HCT116 (cell line): ENCODE measurements around the gene PPP1CC. TPM values are rescaled to one million over a fixed set of nuclear protein-coding genes. Genes with fewer than 3 reads are reported as not detected.
A peak's percentile ranks its signal among the peaks of the same experiment; 100 is the strongest.

Experiments
- ATAC-seq: fragments of 200-7000 bp; cut with Tn5 transposase; 2 replicates; pipeline ENCODE4 v1.9.1; 2020; ENCODE audit warnings: mild to moderate bottlenecking, moderate library complexity
- BruUV-seq: library from RNA; stranded (reverse); fragments of 400-500 nt; replicated peaks from 2 replicates; lab custom pipeline; 2021; lab: Mats Ljungman, UMichigan
- CTCF ChIA-PET: fragments of 300-600 bp; sonication (Branson Sonifier 250); formaldehyde crosslinking; loops from one replicate; lab custom pipeline; 2021; ENCODE audit warnings: antibody characterized with exemption; lab: Charles Lee
- POLR2A ChIA-PET: fragments of 300-600, 350-600 bp; sonication (Branson Sonifier 250); formaldehyde crosslinking; loops from one replicate; lab custom pipeline; 2021; ENCODE audit warnings: antibody characterized with exemption; lab: Charles Lee
- RAD21 ChIA-PET, 2 experiments: fragments of 300-600 bp; sonication (Branson Sonifier 250); formaldehyde crosslinking; loops; one replicate each; lab custom pipeline; 2023; ENCODE audit warnings: low total read pairs in 2 of 2; ENCODE audit not compliant: uncharacterized antibody in 2 of 2, unreplicated experiment in 2 of 2, low non-redundant PET in 1 of 2; lab: Charles Lee
- DNase-seq: peaks from one replicate; pipeline ENCODE4 v3.0.0-alpha.2; 2010; ENCODE audit warnings: low read depth, low spot score
- H2AFZ ChIP-seq: fragments of 200-600 bp; shearing (Covaris generic), sonication (generic); 2 replicates; pipeline ENCODE4 v1.6.1; 2017; ENCODE audit warnings: low read depth, mixed run types, mixed read lengths, antibody characterized with exemption, low read length; ENCODE audit not compliant: poor library complexity, severe bottlenecking
- H3K27ac ChIP-seq: 2 replicates; pipeline ENCODE4 v1.5.1; 2012; ENCODE audit warnings: low read depth, low read length
- H3K27me3 ChIP-seq: fragments of 200-600 bp; sonication (generic); 2 replicates; pipeline ENCODE4 v1.6.1; 2016; ENCODE audit warnings: mixed run types, low read length, mixed read lengths; ENCODE audit not compliant: insufficient read depth
- H3K36me3 ChIP-seq, 2 experiments: fragments of 200-500 bp in 1 of 2; fragments of 200-600 bp in 1 of 2; sonication (Bioruptor generic) in 1 of 2; sonication (generic) in 1 of 2; 2 replicates each; pipeline versions ENCODE4 v1.5.1 to v1.6.1; 2014 to 2016; ENCODE audit warnings: low read length in 2 of 2, inconsistent platforms in 1 of 2, mixed read lengths in 1 of 2, mixed run types in 1 of 2; ENCODE audit not compliant: insufficient read depth in 2 of 2, control insufficient read depth in 1 of 2
- H3K4me1 ChIP-seq, 2 experiments: fragments of 200-600 bp in 1 of 2; sonication (generic) in 1 of 2; 2 replicates each; pipeline versions ENCODE4 v1.5.1 to v1.6.1; 2012 to 2017; ENCODE audit warnings: low read length in 2 of 2, inconsistent platforms in 1 of 2, mild to moderate bottlenecking in 1 of 2, mixed read lengths in 1 of 2, mixed run types in 1 of 2, moderate library complexity in 1 of 2; ENCODE audit not compliant: insufficient read depth in 2 of 2, control insufficient read depth in 1 of 2
- H3K4me2 ChIP-seq: fragments of 200-600 bp; sonication (generic); 2 replicates; pipeline ENCODE4 v1.6.1; 2017; ENCODE audit warnings: mixed run types, low read length, mixed read lengths
- H3K4me3 ChIP-seq, 2 experiments: fragments of 200-600 bp in 1 of 2; sonication (generic) in 1 of 2; replicated peaks in 1 of 2; 2 replicates each; pipeline ENCODE4 v1.5.1; 2011 to 2016; ENCODE audit warnings: low read length in 2 of 2, control low read depth in 1 of 2, low read depth in 1 of 2, mild to moderate bottlenecking in 1 of 2, mixed read lengths in 1 of 2, mixed run types in 1 of 2
- H3K79me2 ChIP-seq: fragments of 200-600 bp; sonication (generic); 2 replicates; pipeline ENCODE4 v1.6.1; 2017; ENCODE audit warnings: mild to moderate bottlenecking, mixed run types, low read length, moderate library complexity, mixed read lengths; ENCODE audit not compliant: insufficient read depth
- H3K9ac ChIP-seq: fragments of 200-600 bp; sonication (generic); 2 replicates; pipeline ENCODE4 v1.6.1; 2016; ENCODE audit warnings: low read length, mixed read lengths
- H3K9me2 ChIP-seq: fragments of 200-600 bp; sonication (generic), shearing (Covaris generic); 2 replicates; pipeline ENCODE4 v1.6.1; 2017; ENCODE audit warnings: mixed run types, mild to moderate bottlenecking, moderate library complexity; ENCODE audit not compliant: insufficient read depth
- H3K9me3 ChIP-seq, 2 experiments: fragments of 200-500 bp in 1 of 2; fragments of 200-600 bp in 1 of 2; sonication (Bioruptor generic) in 1 of 2; sonication (generic) in 1 of 2; 2 replicates each; pipeline ENCODE4 v1.6.1; 2014 to 2017; ENCODE audit warnings: low read length in 2 of 2, mixed read lengths in 2 of 2, inconsistent platforms in 1 of 2, low read depth in 1 of 2, mild to moderate bottlenecking in 1 of 2, mixed run types in 1 of 2, moderate library complexity in 1 of 2; ENCODE audit not compliant: control insufficient read depth in 1 of 2, insufficient read depth in 1 of 2
- H4K20me1 ChIP-seq: fragments of 200-600 bp; sonication (generic), shearing (Covaris generic); 2 replicates; pipeline ENCODE4 v1.6.1; 2017; ENCODE audit warnings: mixed run types, mild to moderate bottlenecking, moderate library complexity; ENCODE audit not compliant: insufficient read depth
- CBX3 ChIP-seq: IDR thresholded peaks from 2 replicates; pipeline ENCODE4 v1.6.1; 2012; ENCODE audit warnings: low read depth
- EGR1 ChIP-seq: IDR thresholded peaks from 2 replicates; pipeline ENCODE4 v1.6.1; 2012; ENCODE audit warnings: low read depth
- ELF1 ChIP-seq: IDR thresholded peaks from 2 replicates; pipeline ENCODE4 v1.6.1; 2012; ENCODE audit warnings: low read depth, borderline replicate concordance
- EZH2 ChIP-seq: fragments of 200-600 bp; sonication (generic); IDR thresholded peaks from 2 replicates; pipeline ENCODE4 v1.6.1; 2017; ENCODE audit warnings: antibody characterized with exemption, mixed run types
- JUND ChIP-seq: IDR thresholded peaks from 2 replicates; pipeline ENCODE4 v1.6.1; 2012
- POLR2A ChIP-seq: IDR thresholded peaks from 2 replicates; pipeline ENCODE4 v1.7.0; 2011; ENCODE audit warnings: borderline replicate concordance; ENCODE audit not compliant: insufficient read depth, insufficient read length; ENCODE audit errors: extremely low read depth
- POLR2AphosphoS5 ChIP-seq: IDR thresholded peaks from 2 replicates; pipeline ENCODE4 v1.6.1; 2011; ENCODE audit warnings: mild to moderate bottlenecking, low read depth, low read length, moderate library complexity
- RAD21 ChIP-seq: IDR thresholded peaks from 2 replicates; pipeline ENCODE4 v1.6.1; 2012; ENCODE audit warnings: low read depth, mild to moderate bottlenecking
- SP1 ChIP-seq: IDR thresholded peaks from 2 replicates; pipeline ENCODE4 v1.6.1; 2012; ENCODE audit warnings: low read depth
- TCF7L2 ChIP-seq: IDR thresholded peaks from 2 replicates; pipeline ENCODE4 v1.7.0; 2011; ENCODE audit warnings: borderline replicate concordance, inconsistent platforms; ENCODE audit not compliant: insufficient read depth, insufficient read length; ENCODE audit errors: extremely low read depth
- YY1 ChIP-seq: IDR thresholded peaks from 2 replicates; pipeline ENCODE4 v1.6.1; 2011; ENCODE audit warnings: low read length, low read depth, moderate library complexity, mild to moderate bottlenecking; ENCODE audit not compliant: insufficient replicate concordance; ENCODE audit errors: extremely low read depth
- ZNF274 ChIP-seq: fragments of 200-500 bp; sonication (Bioruptor generic); IDR thresholded peaks from 2 replicates; pipeline ENCODE4 v1.6.1; 2014; ENCODE audit warnings: mild to moderate bottlenecking, low read depth, low read length, inconsistent platforms
- intact Hi-C: fragments of 100-400 bp; cut with micrococcal nuclease; formaldehyde crosslinking; loops from 2 replicates; pipeline ENCODE4 v1.10.0; 2022
- total RNA-seq: library from RNA; stranded (reverse); gene quantifications from one replicate; pipeline ENCODE4 v1.2.1, GENCODE V29; 2021; ENCODE audit not compliant: unreplicated experiment
- TF ChIP-seq, protein P1 (sequence below): IDR thresholded peaks from 2 replicates; pipeline ENCODE4 v1.6.1; 2012
- TF ChIP-seq, protein P2 (sequence below): IDR thresholded peaks from 2 replicates; pipeline ENCODE4 v1.6.1; 2012
- TF ChIP-seq, protein P3 (sequence below), 3 experiments: fragments of 200-600 bp in 1 of 3; sonication (generic) in 1 of 3; IDR thresholded peaks in 2 of 3; conservative IDR thresholded peaks in 1 of 3; 2 replicates each; pipeline ENCODE4 v1.5.1; 2012 to 2017; ENCODE audit warnings: low read depth in 2 of 3, low read length in 2 of 3, antibody characterized with exemption in 1 of 3, borderline replicate concordance in 1 of 3, control low read depth in 1 of 3, mild to moderate bottlenecking in 1 of 3, mixed read lengths in 1 of 3, mixed run types in 1 of 3, moderate library complexity in 1 of 3; ENCODE audit not compliant: insufficient read depth in 1 of 3
- TF ChIP-seq, protein P4 (sequence below): IDR thresholded peaks from 2 replicates; pipeline ENCODE4 v1.6.1; 2012; ENCODE audit warnings: low read depth

PPP1CC gene
- total RNA-seq, 1 experiment from 2014 or later, result 248 TPM

DNA sequence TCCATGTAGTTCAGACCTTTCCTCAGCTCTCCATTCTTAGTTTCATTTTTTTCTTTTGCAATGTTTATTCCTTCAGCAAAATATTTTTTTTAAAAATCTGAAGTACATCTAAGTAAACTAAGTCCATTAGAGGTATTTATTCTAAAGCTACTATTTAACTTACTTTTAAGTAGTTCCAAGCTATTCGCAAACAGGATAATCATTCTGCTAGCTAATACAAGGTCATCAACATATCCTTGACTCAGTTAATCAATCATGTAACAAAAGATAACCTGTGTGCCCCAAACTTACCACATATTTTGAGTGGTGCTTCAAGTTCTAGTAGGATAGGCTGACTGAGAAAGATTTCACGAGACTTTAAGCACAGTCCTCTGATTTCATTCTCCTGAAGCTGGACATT is 11.2 kb downstream of the PPP1CC start:
- Histone ChIP-seq H3K36me3 (peaks cover 59 to 60% of the 10 kb centered on the region in 2 experiments), H3K4me2 (no peak overlapping the region)

DNA sequence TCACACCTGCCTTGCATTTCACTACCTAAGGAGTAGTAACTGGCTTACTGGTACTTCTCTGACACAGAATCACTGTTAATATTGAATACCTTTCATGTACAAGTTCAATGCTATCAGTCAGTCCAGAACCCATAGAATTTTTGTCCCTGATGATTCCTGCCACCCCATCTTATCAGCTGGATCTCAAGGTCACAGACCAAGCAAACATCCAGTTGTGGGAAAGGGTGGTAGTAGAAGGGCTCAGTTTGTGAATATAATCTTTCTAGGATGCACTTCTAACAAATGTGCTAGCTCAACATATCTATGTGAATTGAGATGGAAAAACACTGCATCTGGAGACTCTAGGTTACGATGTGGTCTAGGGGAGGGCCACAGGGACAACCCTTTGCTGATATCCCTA is 14.1 kb downstream of the PPP1CC start:
- Histone ChIP-seq H3K9me3 (no peaks in the 10 kb centered on the region), H3K27ac (no peak overlapping the region), H4K20me1 (peaks cover 65% of the 10 kb centered on the region), H2AFZ (no peak overlapping the region), H3K9ac (no peak overlapping the region), H3K9me2 (no peaks in the 10 kb centered on the region), H3K4me1 (no peaks in the 10 kb centered on the region), H3K4me3 (no peak overlapping the region), H3K4me2 (no peak overlapping the region), H3K79me2 (peaks cover 98% of the 10 kb centered on the region), H3K27me3 (no peaks in the 10 kb centered on the region), H3K36me3 (peaks cover 69 to 77% of the 10 kb centered on the region in 2 experiments)
- intact Hi-C loops, result no loop called here
- TSS peak; percentile 6 for BruUV-seq
- DNase-seq (no peak), ATAC-seq (no peak)
- RAD21 ChIA-PET, result no interaction called here
- POLR2A ChIA-PET, result no interaction called here
- CTCF ChIA-PET, result no interaction called here
- TF ChIP-seq CBX3 (no peak), RAD21 (no peak), JUND (no peak), YY1 (no peak), ELF1 (no peak), POLR2AphosphoS5 (no peak), EZH2 (no peak), TCF7L2 (no peak), SP1 (no peak), EGR1 (no peak), ZNF274 (no peak)
- TF ChIP-seq, protein P1, sequence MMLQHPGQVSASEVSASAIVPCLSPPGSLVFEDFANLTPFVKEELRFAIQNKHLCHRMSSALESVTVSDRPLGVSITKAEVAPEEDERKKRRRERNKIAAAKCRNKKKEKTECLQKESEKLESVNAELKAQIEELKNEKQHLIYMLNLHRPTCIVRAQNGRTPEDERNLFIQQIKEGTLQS, result no peak
- TF ChIP-seq, protein P2, sequence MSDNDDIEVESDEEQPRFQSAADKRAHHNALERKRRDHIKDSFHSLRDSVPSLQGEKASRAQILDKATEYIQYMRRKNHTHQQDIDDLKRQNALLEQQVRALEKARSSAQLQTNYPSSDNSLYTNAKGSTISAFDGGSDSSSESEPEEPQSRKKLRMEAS, result no peak
- TF ChIP-seq, protein P3, sequence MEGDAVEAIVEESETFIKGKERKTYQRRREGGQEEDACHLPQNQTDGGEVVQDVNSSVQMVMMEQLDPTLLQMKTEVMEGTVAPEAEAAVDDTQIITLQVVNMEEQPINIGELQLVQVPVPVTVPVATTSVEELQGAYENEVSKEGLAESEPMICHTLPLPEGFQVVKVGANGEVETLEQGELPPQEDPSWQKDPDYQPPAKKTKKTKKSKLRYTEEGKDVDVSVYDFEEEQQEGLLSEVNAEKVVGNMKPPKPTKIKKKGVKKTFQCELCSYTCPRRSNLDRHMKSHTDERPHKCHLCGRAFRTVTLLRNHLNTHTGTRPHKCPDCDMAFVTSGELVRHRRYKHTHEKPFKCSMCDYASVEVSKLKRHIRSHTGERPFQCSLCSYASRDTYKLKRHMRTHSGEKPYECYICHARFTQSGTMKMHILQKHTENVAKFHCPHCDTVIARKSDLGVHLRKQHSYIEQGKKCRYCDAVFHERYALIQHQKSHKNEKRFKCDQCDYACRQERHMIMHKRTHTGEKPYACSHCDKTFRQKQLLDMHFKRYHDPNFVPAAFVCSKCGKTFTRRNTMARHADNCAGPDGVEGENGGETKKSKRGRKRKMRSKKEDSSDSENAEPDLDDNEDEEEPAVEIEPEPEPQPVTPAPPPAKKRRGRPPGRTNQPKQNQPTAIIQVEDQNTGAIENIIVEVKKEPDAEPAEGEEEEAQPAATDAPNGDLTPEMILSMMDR (IDR thresholded peaks at IDR 0.05 in 2 of 3, conservative IDR thresholded peaks at IDR 0.05 in 1 of 3; ENCODE audit: borderline replicate concordance in 1 of 3, insufficient read depth in 1 of 3, low read depth in 2 of 3, low read length in 2 of 3), result no peak
- TF ChIP-seq, protein P4, sequence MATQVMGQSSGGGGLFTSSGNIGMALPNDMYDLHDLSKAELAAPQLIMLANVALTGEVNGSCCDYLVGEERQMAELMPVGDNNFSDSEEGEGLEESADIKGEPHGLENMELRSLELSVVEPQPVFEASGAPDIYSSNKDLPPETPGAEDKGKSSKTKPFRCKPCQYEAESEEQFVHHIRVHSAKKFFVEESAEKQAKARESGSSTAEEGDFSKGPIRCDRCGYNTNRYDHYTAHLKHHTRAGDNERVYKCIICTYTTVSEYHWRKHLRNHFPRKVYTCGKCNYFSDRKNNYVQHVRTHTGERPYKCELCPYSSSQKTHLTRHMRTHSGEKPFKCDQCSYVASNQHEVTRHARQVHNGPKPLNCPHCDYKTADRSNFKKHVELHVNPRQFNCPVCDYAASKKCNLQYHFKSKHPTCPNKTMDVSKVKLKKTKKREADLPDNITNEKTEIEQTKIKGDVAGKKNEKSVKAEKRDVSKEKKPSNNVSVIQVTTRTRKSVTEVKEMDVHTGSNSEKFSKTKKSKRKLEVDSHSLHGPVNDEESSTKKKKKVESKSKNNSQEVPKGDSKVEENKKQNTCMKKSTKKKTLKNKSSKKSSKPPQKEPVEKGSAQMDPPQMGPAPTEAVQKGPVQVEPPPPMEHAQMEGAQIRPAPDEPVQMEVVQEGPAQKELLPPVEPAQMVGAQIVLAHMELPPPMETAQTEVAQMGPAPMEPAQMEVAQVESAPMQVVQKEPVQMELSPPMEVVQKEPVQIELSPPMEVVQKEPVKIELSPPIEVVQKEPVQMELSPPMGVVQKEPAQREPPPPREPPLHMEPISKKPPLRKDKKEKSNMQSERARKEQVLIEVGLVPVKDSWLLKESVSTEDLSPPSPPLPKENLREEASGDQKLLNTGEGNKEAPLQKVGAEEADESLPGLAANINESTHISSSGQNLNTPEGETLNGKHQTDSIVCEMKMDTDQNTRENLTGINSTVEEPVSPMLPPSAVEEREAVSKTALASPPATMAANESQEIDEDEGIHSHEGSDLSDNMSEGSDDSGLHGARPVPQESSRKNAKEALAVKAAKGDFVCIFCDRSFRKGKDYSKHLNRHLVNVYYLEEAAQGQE, result no peak

More for the DNA sequence above, 11.2 kb downstream of the PPP1CC start:
- ChIA-PET RAD21 (no interaction called here), CTCF (no interaction called here), POLR2A (interaction anchor here (0.9 kb wide), 1 partner anchor 11 kb away, joined by 4 read pairs; the partner anchor contains the start of gene PPP1CC)
- Histone ChIP-seq H3K27me3 (no peaks in the 10 kb centered on the region), H3K4me3 (no peak overlapping the region), H3K27ac (no peak overlapping the region), H3K9me3 (no peaks in the 10 kb centered on the region), H4K20me1 (peaks cover 70% of the 10 kb centered on the region), H3K9me2 (no peaks in the 10 kb centered on the region), H3K9ac (no peak overlapping the region), H2AFZ (no peak overlapping the region), H3K79me2 (peaks cover 100% of the 10 kb centered on the region), H3K4me1 (no peaks in the 10 kb centered on the region)
- ATAC-seq (no peak), DNase-seq (no peak)
- BruUV-seq, result no TSS peak
- TF ChIP-seq POLR2A, result no peak
- intact Hi-C loops, result no loop called here
